Gastroesophageal sphincter (tissue), 3 donors: ENCODE measurements around the gene ARRDC4.

ENCODE experiments used
- POLR2AphosphoS5 ChIP-seq: sonication (generic); formaldehyde crosslinking; IDR thresholded peaks from one replicate; pipeline ENCODE4 v1.6.1; 2017; ENCODE audit warnings: antibody characterized with exemption
- TF ChIP-seq, protein P1 (sequence below), 4 experiments: fragments of 200-600 bp in 2 of 4; fragments of 450-650 bp in 2 of 4; sonication (generic) in 1 of 4; IDR thresholded peaks; one replicate each; pipeline ENCODE4 v1.5.1; 2017 to 2019; ENCODE audit warnings: antibody characterized with exemption in 4 of 4, mild to moderate bottlenecking in 2 of 4, moderate library complexity in 2 of 4

DNA sequence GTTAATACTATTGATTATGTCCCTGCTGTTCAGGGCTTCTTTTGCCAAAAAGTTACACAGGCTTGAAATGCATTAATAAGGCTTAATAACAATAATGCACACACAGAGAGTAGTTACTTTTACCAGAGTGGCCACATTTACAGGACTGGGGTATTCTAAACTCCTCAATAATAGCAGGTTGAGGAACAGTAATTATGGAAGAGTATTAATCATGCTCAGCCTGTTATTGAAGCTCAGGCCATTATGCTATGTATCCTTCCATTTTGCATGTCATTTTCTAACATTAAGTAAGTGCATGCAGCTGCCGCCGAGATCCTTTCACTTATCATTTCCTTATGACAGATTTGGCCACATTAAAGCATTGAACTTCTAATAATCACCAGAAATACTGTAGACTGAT, 5.7 kb downstream of the ARRDC4 start:
- TF ChIP-seq POLR2AphosphoS5, result no peak
- TF ChIP-seq, protein P1, sequence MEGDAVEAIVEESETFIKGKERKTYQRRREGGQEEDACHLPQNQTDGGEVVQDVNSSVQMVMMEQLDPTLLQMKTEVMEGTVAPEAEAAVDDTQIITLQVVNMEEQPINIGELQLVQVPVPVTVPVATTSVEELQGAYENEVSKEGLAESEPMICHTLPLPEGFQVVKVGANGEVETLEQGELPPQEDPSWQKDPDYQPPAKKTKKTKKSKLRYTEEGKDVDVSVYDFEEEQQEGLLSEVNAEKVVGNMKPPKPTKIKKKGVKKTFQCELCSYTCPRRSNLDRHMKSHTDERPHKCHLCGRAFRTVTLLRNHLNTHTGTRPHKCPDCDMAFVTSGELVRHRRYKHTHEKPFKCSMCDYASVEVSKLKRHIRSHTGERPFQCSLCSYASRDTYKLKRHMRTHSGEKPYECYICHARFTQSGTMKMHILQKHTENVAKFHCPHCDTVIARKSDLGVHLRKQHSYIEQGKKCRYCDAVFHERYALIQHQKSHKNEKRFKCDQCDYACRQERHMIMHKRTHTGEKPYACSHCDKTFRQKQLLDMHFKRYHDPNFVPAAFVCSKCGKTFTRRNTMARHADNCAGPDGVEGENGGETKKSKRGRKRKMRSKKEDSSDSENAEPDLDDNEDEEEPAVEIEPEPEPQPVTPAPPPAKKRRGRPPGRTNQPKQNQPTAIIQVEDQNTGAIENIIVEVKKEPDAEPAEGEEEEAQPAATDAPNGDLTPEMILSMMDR (IDR thresholded peaks at IDR 0.05), result no peak
